GM12878 (cell line): ENCODE measurements around the gene CAMK2D.

Experiments used
- ATF3 ChIP-seq: IDR thresholded peaks from 2 replicates; pipeline ENCODE4 v1.6.1; 2011; ENCODE audit warnings: low read depth, mild to moderate bottlenecking, low read length, moderate library complexity, borderline replicate concordance; ENCODE audit errors: extremely low read depth
- CTCF ChIP-seq, 3 experiments: IDR thresholded peaks in 2 of 3; conservative IDR thresholded peaks in 1 of 3; 2 replicates each; pipeline ENCODE4 v1.5.1; 2011; ENCODE audit warnings: low read depth in 3 of 3, low read length in 3 of 3, mild to moderate bottlenecking in 3 of 3, control low read depth in 2 of 3, moderate library complexity in 2 of 3, inconsistent platforms in 1 of 3, mixed read lengths in 1 of 3; ENCODE audit not compliant: control insufficient read depth in 2 of 3, insufficient read depth in 1 of 3; ENCODE audit errors: extremely low read depth in 1 of 3
- E4F1 ChIP-seq: fragments of 450-650 bp; IDR thresholded peaks from 2 replicates; pipeline ENCODE4 v1.6.1; 2018; ENCODE audit warnings: borderline replicate concordance, mild to moderate bottlenecking; ENCODE audit not compliant: partially characterized antibody
- EGR1 ChIP-seq, 2 experiments: IDR thresholded peaks; 1 replicate in 1 of 2; 2 replicates in 1 of 2; pipeline ENCODE4 v1.6.1; 2011 to 2012; ENCODE audit warnings: low read depth in 2 of 2, low read length in 2 of 2, borderline replicate concordance in 1 of 2, mild to moderate bottlenecking in 1 of 2, moderate library complexity in 1 of 2
- EP300 ChIP-seq, 2 experiments: fragments of 150-350 bp in 1 of 2; IDR thresholded peaks; 2 replicates each; pipeline ENCODE4 v1.6.1; 2011 to 2012; ENCODE audit warnings: low read depth in 2 of 2, low read length in 2 of 2, borderline replicate concordance in 1 of 2, improper control_type of control experiment in 1 of 2, inconsistent platforms in 1 of 2; ENCODE audit not compliant: control insufficient read depth in 1 of 2
- FOXK2 ChIP-seq: fragments of 450-650 bp; IDR thresholded peaks from 2 replicates; pipeline ENCODE4 v1.6.1; 2017; ENCODE audit warnings: mild to moderate bottlenecking, moderate library complexity
- FOXM1 ChIP-seq: IDR thresholded peaks from 2 replicates; pipeline ENCODE4 v1.6.1; 2012; ENCODE audit warnings: low read depth, mild to moderate bottlenecking, inconsistent platforms, low read length, moderate library complexity
- NR2C2 ChIP-seq: IDR thresholded peaks from 2 replicates; pipeline ENCODE4 v1.6.1; 2011; ENCODE audit warnings: borderline replicate concordance, low read depth; ENCODE audit not compliant: control insufficient read depth, insufficient read length
- PBX3 ChIP-seq: IDR thresholded peaks from 2 replicates; pipeline ENCODE4 v1.6.1; 2011; ENCODE audit warnings: mild to moderate bottlenecking, low read depth, low read length, moderate library complexity; ENCODE audit not compliant: insufficient replicate concordance
- POLR2A ChIP-seq: IDR thresholded peaks from 2 replicates; pipeline ENCODE4 v1.6.1; 2011; ENCODE audit warnings: low read depth, mild to moderate bottlenecking, low read length
- POLR2AphosphoS5 ChIP-seq: IDR thresholded peaks from 2 replicates; pipeline ENCODE4 v1.6.1; 2011; ENCODE audit warnings: mild to moderate bottlenecking, low read length, inconsistent platforms
- RBBP5 ChIP-seq: fragments of 200-600 bp; sonication (generic); conservative IDR thresholded peaks from 2 replicates; pipeline ENCODE4 v1.6.1; 2016
- USF2 ChIP-seq: IDR thresholded peaks from 2 replicates; pipeline ENCODE4 v1.6.1; 2011; ENCODE audit warnings: low read depth, low read length, improper control_type of control experiment, borderline replicate concordance
- YY1 ChIP-seq: IDR thresholded peaks from 2 replicates; pipeline ENCODE4 v1.6.1; 2011; ENCODE audit warnings: low read depth, mild to moderate bottlenecking, low read length

GRCh38 chr4:113781439-113782040, 20.0 kb upstream of the CAMK2D start:
- TF ChIP-seq EP300 (IDR thresholded peaks at IDR 0.05; ENCODE audit: borderline replicate concordance in 1 of 2, control insufficient read depth in 1 of 2, low read depth in 2 of 2, low read length in 2 of 2), result no peak
- TF ChIP-seq CTCF (IDR thresholded peaks at IDR 0.05 in 2 of 3, conservative IDR thresholded peaks at IDR 0.05 in 1 of 3; ENCODE audit: control insufficient read depth in 2 of 3, extremely low read depth in 1 of 3, insufficient read depth in 1 of 3, low read depth in 3 of 3, low read length in 3 of 3), result peak; percentile 45 to 47 (median 47); a peak in 4 of 6 replicates
- TF ChIP-seq EGR1 (IDR thresholded peaks at IDR 0.05; ENCODE audit: borderline replicate concordance in 1 of 2, low read depth in 2 of 2, low read length in 2 of 2), result no peak
- no peak for TF ChIP-seq POLR2AphosphoS5
- TF ChIP-seq YY1, result no peak
- TF ChIP-seq RBBP5, result no peak
- TF ChIP-seq POLR2A, result no peak
- no peak for TF ChIP-seq USF2
- no peak for TF ChIP-seq FOXK2
- TF ChIP-seq PBX3, result no peak
- TF ChIP-seq ATF3, result no peak
- no peak for TF ChIP-seq FOXM1
- TF ChIP-seq NR2C2, result no peak
- no peak for TF ChIP-seq E4F1
